CD14-positive monocyte (primary cell): Measurements from ENCODE around the gene PSTPIP2. TPM values are rescaled to one million over a fixed set of nuclear protein-coding genes. Genes with fewer than 3 reads are reported as not detected.
A peak's percentile ranks its signal among the peaks of the same experiment; 100 is the strongest.

Experiments used
- DNase-seq, 3 donors: peaks; one replicate each; pipeline ENCODE4 v3.0.0-alpha.2; 2011 to 2022
- H2AFZ ChIP-seq: 2 replicates; pipeline ENCODE4 v1.6.0; 2012; ENCODE audit warnings: mild to moderate bottlenecking, low read depth, low read length, inconsistent platforms; ENCODE audit not compliant: insufficient read depth, poor library complexity, severe bottlenecking
- H3K27ac ChIP-seq, 2 donors: 1 replicate in 1 of 2; 2 replicates in 1 of 2; pipeline ENCODE4 v1.5.1; 2012 to 2013; ENCODE audit warnings: low read length in 2 of 2, control low read depth in 1 of 2, inconsistent platforms in 1 of 2, low read depth in 1 of 2, mild to moderate bottlenecking in 1 of 2
- H3K27me3 ChIP-seq, 2 donors: one replicate each; pipeline versions ENCODE4 v1.6.0 to v1.6.1; 2011 to 2013; ENCODE audit warnings: low read length in 2 of 2; ENCODE audit not compliant: control insufficient read depth in 2 of 2, insufficient read depth in 2 of 2
- H3K36me3 ChIP-seq, 2 donors: replicated peaks in 1 of 2; 1 replicate in 1 of 2; 2 replicates in 1 of 2; pipeline versions ENCODE4 v1.5.1 to v1.6.1; 2012 to 2013; ENCODE audit warnings: low read length in 2 of 2, control low read depth in 1 of 2, inconsistent platforms in 1 of 2, mild to moderate bottlenecking in 1 of 2; ENCODE audit not compliant: insufficient read depth in 2 of 2, control insufficient read depth in 1 of 2
- H3K4me1 ChIP-seq, 2 donors: 1 replicate in 1 of 2; 2 replicates in 1 of 2; pipeline versions ENCODE4 v1.5.1 to v1.6.1; 2012 to 2013; ENCODE audit warnings: low read length in 2 of 2, control low read depth in 1 of 2, inconsistent platforms in 1 of 2, mild to moderate bottlenecking in 1 of 2, moderate library complexity in 1 of 2; ENCODE audit not compliant: insufficient read depth in 2 of 2, control insufficient read depth in 1 of 2
- H3K4me2 ChIP-seq: replicated peaks from 2 replicates; pipeline ENCODE3; 2012; ENCODE audit warnings: low read length, moderate library complexity, mild to moderate bottlenecking; ENCODE audit not compliant: poor library complexity, severe bottlenecking; ENCODE audit errors: extremely low read depth
- H3K4me3 ChIP-seq, 3 experiments: fragments of 200-600 bp in 1 of 3; sonication (generic) in 1 of 3; replicated peaks in 1 of 3; 1 replicate in 2 of 3; 2 replicates in 1 of 3; pipeline ENCODE4 v1.5.1; 2011 to 2013; ENCODE audit warnings: low read length in 3 of 3, mild to moderate bottlenecking in 3 of 3, control low read depth in 2 of 3, low read depth in 2 of 3, inconsistent platforms in 1 of 3, moderate library complexity in 1 of 3
- H3K79me2 ChIP-seq: 2 replicates; pipeline ENCODE4 v1.6.0; 2012; ENCODE audit warnings: mild to moderate bottlenecking, control low read depth, inconsistent platforms, low read length, moderate library complexity; ENCODE audit not compliant: insufficient read depth
- H3K9ac ChIP-seq: 2 replicates; pipeline ENCODE4 v1.6.0; 2017; ENCODE audit warnings: low read length, mild to moderate bottlenecking; ENCODE audit not compliant: insufficient read depth, poor library complexity, severe bottlenecking
- H3K9me3 ChIP-seq, 2 donors: replicated peaks in 1 of 2; 1 replicate in 1 of 2; 2 replicates in 1 of 2; pipeline versions ENCODE4 v1.5.1 to v1.6.1; 2012 to 2013; ENCODE audit warnings: low read length in 2 of 2, control low read depth in 1 of 2; ENCODE audit not compliant: control insufficient read depth in 1 of 2, insufficient read depth in 1 of 2
- H4K20me1 ChIP-seq: 2 replicates; pipeline ENCODE4 v1.6.0; 2012; ENCODE audit warnings: mild to moderate bottlenecking, low read length, control low read depth, moderate library complexity; ENCODE audit not compliant: insufficient read depth
- H3K27ac Mint-ChIP-seq, 7 donors: one replicate each; pipeline ENCODE4 v1.8.0; 2020; ENCODE audit warnings: mild to moderate bottlenecking in 7 of 7, mixed read lengths in 7 of 7, moderate library complexity in 6 of 7, inconsistent platforms in 2 of 7
- H3K27me3 Mint-ChIP-seq, 3 donors: one replicate each; pipeline ENCODE4 v1.8.0; 2021 to 2022; ENCODE audit warnings: low read depth in 3 of 3, mild to moderate bottlenecking in 3 of 3, mixed read lengths in 3 of 3, moderate library complexity in 3 of 3, inconsistent platforms in 1 of 3
- H3K36me3 Mint-ChIP-seq, 2 donors: one replicate each; pipeline ENCODE4 v1.8.0; 2020; ENCODE audit warnings: mixed read lengths in 2 of 2, inconsistent platforms in 1 of 2, mild to moderate bottlenecking in 1 of 2
- H3K4me1 Mint-ChIP-seq: one replicate; pipeline ENCODE4 v1.8.0; 2020; ENCODE audit warnings: mild to moderate bottlenecking, mixed read lengths
- H3K4me3 Mint-ChIP-seq, 2 donors: one replicate each; pipeline ENCODE4 v1.8.0; 2020; ENCODE audit warnings: mild to moderate bottlenecking in 2 of 2, mixed read lengths in 2 of 2, moderate library complexity in 1 of 2
- H3K9me3 Mint-ChIP-seq, 7 donors: one replicate each; pipeline ENCODE4 v1.8.0; 2020 to 2022; ENCODE audit warnings: mixed read lengths in 7 of 7, mild to moderate bottlenecking in 6 of 7, moderate library complexity in 6 of 7, inconsistent platforms in 2 of 7
- CTCF ChIP-seq: fragments of 200-600 bp; IDR thresholded peaks from one replicate; pipeline ENCODE4 v1.8.0; 2022; ENCODE audit warnings: antibody characterized with exemption, mild to moderate bottlenecking
- WGBS: methylation state at CpG from one replicate; pipeline ENCODE4 v1.1.5; 2013; ENCODE audit warnings: missing lambda C conversion rate; ENCODE audit not compliant: insufficient coverage; 5-methylcytosine and 5-hydroxymethylcytosine counted together
- intact Hi-C, 2 donors: fragments of 100-400 bp; cut with micrococcal nuclease; formaldehyde crosslinking; loops; one replicate each; pipeline versions ENCODE4 v1.15.0 to v1.15.1; 2023
- polyA plus RNA-seq, 3 donors: library from polyadenylated mRNA; depleted of rRNA in 1 of 3; unstranded in 2 of 3; stranded (reverse) in 1 of 3; fragments of 300-500 nt in 2 of 3; fragments of >200 nt in 1 of 3; fragmentation: Illumina TruSeq in 2 of 3; gene quantifications; 1 replicate in 2 of 3; 2 replicates in 1 of 3; pipeline ENCODE4 v1.2.3, GENCODE V29; 2012 to 2021

The PSTPIP2 gene
- polyA plus RNA-seq, 3 donors: 35.0 to 64.1 (median 42.3) TPM

- intact Hi-C loops: no loop called here
- Histone ChIP-seq H3K27ac (no peak overlapping the region), H3K9me3 (no peaks in the 10 kb centered on the region), H3K27me3 (no peaks in the 10 kb centered on the region), H4K20me1 (no peaks in the 10 kb centered on the region), H3K4me1 (no peaks in the 10 kb centered on the region), H3K36me3 (peaks cover 83 to 97% of the 10 kb centered on the region in 2 donors), H3K9ac (no peak overlapping the region), H3K4me3 (no peak overlapping the region), H3K79me2 (no peaks in the 10 kb centered on the region), H3K4me2 (no peak overlapping the region), H2AFZ (no peak overlapping the region)
- H3K27me3 Mint-ChIP-seq: peaks cover 0 to 2% (median 0%) of the 10 kb centered on the region in 3 donors
- H3K27ac Mint-ChIP-seq: peak overlapping the region in 3 of 7 donors; percentile 23 to 41 (median 28)
- no peak for DNase-seq
- H3K9me3 Mint-ChIP-seq: no peaks in the 10 kb centered on the region
- no peak overlapping the region for H3K4me3 Mint-ChIP-seq
- WGBS: 96% methylated on average over 2 of the region's 2 CpGs
- no peaks in the 10 kb centered on the region for H3K4me1 Mint-ChIP-seq
- TF ChIP-seq CTCF: no peak
- peaks cover 82 to 93% of the 10 kb centered on the region in 2 donors for H3K36me3 Mint-ChIP-seq
These were observed 131.3 kb downstream of the PSTPIP2 start for GRCh38 chr18:45940724-45941123.

- H3K9me3 ChIP-seq: no peaks in the 10 kb centered on the region
- H3K79me2 ChIP-seq: no peaks in the 10 kb centered on the region
- H3K9ac ChIP-seq: no peak overlapping the region
- no peak for DNase-seq
- H3K4me2 ChIP-seq: no peak overlapping the region
- no peaks in the 10 kb centered on the region for H3K4me1 ChIP-seq
- H3K36me3 ChIP-seq: peaks cover 81 to 97% of the 10 kb centered on the region in 2 donors
- Mint-ChIP-seq H3K27ac (peak overlapping the region in 1 of 7 donors; percentile 46), H3K27me3 (peaks cover 0 to 2% (median 0%) of the 10 kb centered on the region in 3 donors), H3K4me1 (no peaks in the 10 kb centered on the region), H3K4me3 (no peak overlapping the region), H3K9me3 (no peaks in the 10 kb centered on the region), H3K36me3 (peaks cover 79 to 90% of the 10 kb centered on the region in 2 donors)
- H4K20me1 ChIP-seq: no peaks in the 10 kb centered on the region
- intact Hi-C loops: no loop called here
- H3K27me3 ChIP-seq: no peaks in the 10 kb centered on the region
- H2AFZ ChIP-seq: no peak overlapping the region
- no peak for TF ChIP-seq CTCF
- H3K4me3 ChIP-seq: no peak overlapping the region
- WGBS: no CpG with 5 or more reads among the region's 2 CpGs
- H3K27ac ChIP-seq: no peak overlapping the region
These were observed 132.8 kb downstream of the PSTPIP2 start for GRCh38 chr18:45939236-45939635.
